GM21529 (cell line): Measurements from ENCODE around the gene TAMALIN.

Source experiments
- ATAC-seq: cut with Tn5 transposase; IDR thresholded peaks from one replicate; pipeline ENCODE4 v1.9.1; 2021; ENCODE audit not compliant: unreplicated experiment

Gene TAMALIN

GRCh38 chr12:52054833-52055730, 48.3 kb downstream of the TAMALIN start:
- no peak for ATAC-seq

- no peak for ATAC-seq
Measured at GRCh38 chr12:52055731-52056711, 49.3 kb downstream of the TAMALIN start.

- no peak for ATAC-seq
Measured at GRCh38 chr12:52056801-52057637, 50.3 kb downstream of the TAMALIN start.

GRCh38 chr12:52057638-52058576, 51.2 kb downstream of the TAMALIN start:
- no peak for ATAC-seq

- no peak for ATAC-seq
Measured at GRCh38 chr12:52058631-52059361, 52.0 kb downstream of the TAMALIN start.

- no peak for ATAC-seq
Measured at GRCh38 chr12:52059582-52060497, 53.1 kb downstream of the TAMALIN start.

GRCh38 chr12:52060498-52061177, 53.9 kb downstream of the TAMALIN start:
- no peak for ATAC-seq

- no peak for ATAC-seq
Measured at GRCh38 chr12:52061470-52062166, 54.9 kb downstream of the TAMALIN start.

- ATAC-seq = no peak
Measured at GRCh38 chr12:52062167-52063081, 55.7 kb downstream of the TAMALIN start.

GRCh38 chr12:52063082-52063924, 56.6 kb downstream of the TAMALIN start:
- no peak for ATAC-seq

GRCh38 chr12:52063981-52064649, 57.4 kb downstream of the TAMALIN start:
- no peak for ATAC-seq
